NB4 (cell line): ENCODE results near the gene AKNA.
A peak's percentile ranks its signal among the peaks of the same experiment; 100 is the strongest.

ENCODE experiments used
- DNase-seq: peaks from one replicate; pipeline ENCODE4 v3.0.0; 2010; ENCODE audit warnings: low read depth
- H3K4me3 ChIP-seq: one replicate; pipeline ENCODE4 v1.5.1; 2011; ENCODE audit warnings: mild to moderate bottlenecking, low read depth, low read length, moderate library complexity
- CTCF ChIP-seq: IDR thresholded peaks from one replicate; pipeline ENCODE4 v1.5.1; 2012; ENCODE audit warnings: low read depth, low read length
- MAX ChIP-seq: IDR thresholded peaks from 2 replicates; pipeline ENCODE4 v1.6.1; 2011; ENCODE audit warnings: low read depth, low read length
- MYC ChIP-seq: IDR thresholded peaks from 2 replicates; pipeline ENCODE4 v1.6.1; 2011; ENCODE audit warnings: low read depth, low read length
- POLR2A ChIP-seq: IDR thresholded peaks from 2 replicates; pipeline ENCODE4 v1.6.1; 2011; ENCODE audit warnings: mild to moderate bottlenecking; ENCODE audit not compliant: insufficient read length; ENCODE audit errors: extremely low read depth

The AKNA gene

GRCh38 chr9:114384836-114385396 is 2.9 kb downstream of the AKNA start:
- no peak for DNase-seq
- peak overlapping the region; percentile 64 for H3K4me3 ChIP-seq
- TF ChIP-seq CTCF: no peak
- no peak for TF ChIP-seq MAX
- no peak for TF ChIP-seq POLR2A
- no peak for TF ChIP-seq MYC

- DNase-seq: no peak
- no peak for TF ChIP-seq MAX
- no peak for TF ChIP-seq MYC
- TF ChIP-seq POLR2A: no peak
- no peak for TF ChIP-seq CTCF
- peak overlapping the region; percentile 64 for H3K4me3 ChIP-seq
Observed at GRCh38 chr9:114384341-114384740, 3.4 kb downstream of the AKNA start.

GRCh38 chr9:114383521-114384231 is 4.1 kb downstream of the AKNA start:
- DNase-seq: no peak
- no peak for TF ChIP-seq MAX
- TF ChIP-seq POLR2A: no peak
- TF ChIP-seq CTCF: no peak
- no peak for TF ChIP-seq MYC
- peak overlapping the region; percentile 64 for H3K4me3 ChIP-seq

- DNase-seq: peak; percentile 74
- TF ChIP-seq MAX: no peak
- TF ChIP-seq CTCF: peak; percentile 1
- TF ChIP-seq MYC: no peak
- no peak for TF ChIP-seq POLR2A
- peak overlapping the region; percentile 64 for H3K4me3 ChIP-seq
Observed at GRCh38 chr9:114382699-114383520, 4.9 kb downstream of the AKNA start.

- no peak for DNase-seq
- TF ChIP-seq CTCF: no peak
- TF ChIP-seq POLR2A: no peak
- TF ChIP-seq MYC: no peak
- TF ChIP-seq MAX: no peak
- H3K4me3 ChIP-seq: no peak overlapping the region
Observed at GRCh38 chr9:114378883-114379282, 8.9 kb downstream of the AKNA start.
